HepG2 (cell line): ENCODE data around the gene DDX17. TPM values are rescaled to one million over a fixed set of nuclear protein-coding genes. Genes with fewer than 3 reads are reported as not detected.

Experiments used
- HHEX ChIP-seq: IDR thresholded peaks from 2 replicates; pipeline ENCODE4 v1.6.1; 2016; ENCODE audit warnings: control low read depth
- HOXA3 ChIP-seq: sonication (generic); formaldehyde crosslinking; IDR thresholded peaks from 2 replicates; pipeline ENCODE4 v1.5.0; 2020; ENCODE audit warnings: missing genetic modification reagents
- HOXA9 ChIP-seq: sonication (generic); formaldehyde crosslinking; IDR thresholded peaks from 2 replicates; pipeline ENCODE4 v1.8.1; 2022; ENCODE audit warnings: missing genetic modification reagents, mild to moderate bottlenecking, moderate library complexity, borderline replicate concordance
- JUNB ChIP-seq: sonication (generic); formaldehyde crosslinking; IDR thresholded peaks from 2 replicates; pipeline ENCODE4 v1.8.0; 2022; ENCODE audit warnings: missing genetic modification reagents, mild to moderate bottlenecking, borderline replicate concordance
- PAF1 ChIP-seq: IDR thresholded peaks from 2 replicates; pipeline ENCODE4 v1.6.1; 2016; ENCODE audit warnings: missing genetic modification reagents, missing compliant biosample characterization
- ZBTB38 ChIP-seq: sonication (generic); formaldehyde crosslinking; IDR thresholded peaks from 2 replicates; pipeline ENCODE4 v1.5.1; 2020; ENCODE audit warnings: mild to moderate bottlenecking, missing genetic modification reagents
- ZKSCAN1 ChIP-seq: fragments of 150-350 bp; IDR thresholded peaks from 2 replicates; pipeline ENCODE4 v1.6.1; 2014; ENCODE audit warnings: low read length
- ZNF17 ChIP-seq: sonication (generic); formaldehyde crosslinking; IDR thresholded peaks from 2 replicates; pipeline ENCODE4 v1.5.0; 2020; ENCODE audit warnings: mild to moderate bottlenecking, missing genetic modification reagents
- ZNF747 ChIP-seq: sonication (generic); formaldehyde crosslinking; IDR thresholded peaks from 2 replicates; pipeline ENCODE4 v1.8.1; 2023; ENCODE audit warnings: missing genetic modification reagents, mild to moderate bottlenecking, borderline replicate concordance
- polyA plus RNA-seq, 8 experiments: library from polyadenylated mRNA; depleted of rRNA in 3 of 8; stranded (reverse) in 7 of 8; unstranded in 1 of 8; fragments of >200 nt; fragmentation: Illumina TruSeq in 4 of 8; extraction: Trizol in 4 of 8; gene quantifications; 2 replicates each; pipeline versions ENCODE4 v1.2.1 to v1.2.3, GENCODE V29; 2011 to 2016; ENCODE audit warnings: low read depth in 4 of 8, missing spikeins in 1 of 8, mixed read lengths in 1 of 8; ENCODE audit not compliant: insufficient read depth in 1 of 8
- total RNA-seq, 5 experiments: library from RNA; depleted of rRNA; stranded (reverse); fragments of >200 nt; fragmentation: Illumina TruSeq; extraction: Trizol; gene quantifications; 2 replicates each; pipeline ENCODE4 v1.2.3, GENCODE V29; 2016; ENCODE audit warnings: low read depth in 1 of 5
- TF ChIP-seq, protein P1 (sequence below): sonication (generic); formaldehyde crosslinking; IDR thresholded peaks from 2 replicates; pipeline ENCODE4 v1.4.0; 2020; ENCODE audit warnings: mild to moderate bottlenecking, missing genetic modification reagents
- TF ChIP-seq, protein P2 (sequence below): sonication (generic); formaldehyde crosslinking; IDR thresholded peaks from 2 replicates; pipeline ENCODE4 v1.9.0; 2021; ENCODE audit warnings: missing genetic modification reagents, borderline replicate concordance
- TF ChIP-seq, protein P3 (sequence below): sonication (generic); formaldehyde crosslinking; IDR thresholded peaks from 2 replicates; pipeline ENCODE4 v1.8.1; 2023; ENCODE audit warnings: missing genetic modification reagents, inconsistent platforms, borderline replicate concordance
- TF ChIP-seq, protein P4 (sequence below): sonication (generic); formaldehyde crosslinking; IDR thresholded peaks from 2 replicates; pipeline ENCODE4 v1.4.0; 2020; ENCODE audit warnings: missing genetic modification reagents
- TF ChIP-seq, protein P5 (sequence below), 2 experiments: fragments of 450-650 bp in 1 of 2; sonication (generic) in 1 of 2; formaldehyde crosslinking; IDR thresholded peaks; 2 replicates each; pipeline versions ENCODE4 v1.5.0 to v1.8.0; 2020 to 2022; ENCODE audit warnings: mild to moderate bottlenecking in 1 of 2, missing genetic modification reagents in 1 of 2
- TF ChIP-seq, protein P6 (sequence below): sonication (generic); formaldehyde crosslinking; IDR thresholded peaks from 2 replicates; pipeline ENCODE4 v1.4.0; 2020; ENCODE audit warnings: missing genetic modification reagents, mild to moderate bottlenecking, borderline replicate concordance

Gene DDX17
- total and polyA plus RNA-seq, 2 of the 13 experiments (the other 11 are each of a cell fraction or from before 2014, with no cell fraction given): 238 to 344 TPM

DNA sequence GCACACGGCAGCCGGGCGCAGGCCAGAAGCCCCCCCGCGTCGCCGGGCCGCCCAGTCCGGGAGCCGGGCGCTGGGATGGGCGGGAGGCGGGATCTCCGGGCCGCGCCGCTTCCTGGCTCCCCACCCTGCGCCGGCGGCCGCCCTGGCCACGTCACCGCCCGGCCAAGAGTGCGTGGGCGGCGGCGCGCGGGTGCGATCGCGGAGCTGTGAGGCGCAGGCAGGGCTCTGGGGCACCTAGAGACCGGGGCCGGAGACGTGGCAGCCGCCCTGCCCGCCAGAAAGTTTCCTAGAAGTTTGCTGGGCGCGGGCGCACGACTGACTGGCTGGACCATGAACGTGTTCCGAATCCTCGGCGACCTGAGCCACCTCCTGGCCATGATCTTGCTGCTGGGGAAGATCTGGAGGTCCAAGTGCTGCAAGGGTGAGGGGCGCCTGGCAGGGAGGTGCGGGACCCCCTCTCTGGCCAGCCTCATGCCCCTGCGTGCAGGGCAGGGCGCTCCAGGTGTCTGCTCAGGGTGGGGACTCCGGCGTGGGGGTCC lies 38.1 kb downstream of the DDX17 start, which contains the start of gene KDELR3 (continued):
- TF ChIP-seq, protein P1, sequence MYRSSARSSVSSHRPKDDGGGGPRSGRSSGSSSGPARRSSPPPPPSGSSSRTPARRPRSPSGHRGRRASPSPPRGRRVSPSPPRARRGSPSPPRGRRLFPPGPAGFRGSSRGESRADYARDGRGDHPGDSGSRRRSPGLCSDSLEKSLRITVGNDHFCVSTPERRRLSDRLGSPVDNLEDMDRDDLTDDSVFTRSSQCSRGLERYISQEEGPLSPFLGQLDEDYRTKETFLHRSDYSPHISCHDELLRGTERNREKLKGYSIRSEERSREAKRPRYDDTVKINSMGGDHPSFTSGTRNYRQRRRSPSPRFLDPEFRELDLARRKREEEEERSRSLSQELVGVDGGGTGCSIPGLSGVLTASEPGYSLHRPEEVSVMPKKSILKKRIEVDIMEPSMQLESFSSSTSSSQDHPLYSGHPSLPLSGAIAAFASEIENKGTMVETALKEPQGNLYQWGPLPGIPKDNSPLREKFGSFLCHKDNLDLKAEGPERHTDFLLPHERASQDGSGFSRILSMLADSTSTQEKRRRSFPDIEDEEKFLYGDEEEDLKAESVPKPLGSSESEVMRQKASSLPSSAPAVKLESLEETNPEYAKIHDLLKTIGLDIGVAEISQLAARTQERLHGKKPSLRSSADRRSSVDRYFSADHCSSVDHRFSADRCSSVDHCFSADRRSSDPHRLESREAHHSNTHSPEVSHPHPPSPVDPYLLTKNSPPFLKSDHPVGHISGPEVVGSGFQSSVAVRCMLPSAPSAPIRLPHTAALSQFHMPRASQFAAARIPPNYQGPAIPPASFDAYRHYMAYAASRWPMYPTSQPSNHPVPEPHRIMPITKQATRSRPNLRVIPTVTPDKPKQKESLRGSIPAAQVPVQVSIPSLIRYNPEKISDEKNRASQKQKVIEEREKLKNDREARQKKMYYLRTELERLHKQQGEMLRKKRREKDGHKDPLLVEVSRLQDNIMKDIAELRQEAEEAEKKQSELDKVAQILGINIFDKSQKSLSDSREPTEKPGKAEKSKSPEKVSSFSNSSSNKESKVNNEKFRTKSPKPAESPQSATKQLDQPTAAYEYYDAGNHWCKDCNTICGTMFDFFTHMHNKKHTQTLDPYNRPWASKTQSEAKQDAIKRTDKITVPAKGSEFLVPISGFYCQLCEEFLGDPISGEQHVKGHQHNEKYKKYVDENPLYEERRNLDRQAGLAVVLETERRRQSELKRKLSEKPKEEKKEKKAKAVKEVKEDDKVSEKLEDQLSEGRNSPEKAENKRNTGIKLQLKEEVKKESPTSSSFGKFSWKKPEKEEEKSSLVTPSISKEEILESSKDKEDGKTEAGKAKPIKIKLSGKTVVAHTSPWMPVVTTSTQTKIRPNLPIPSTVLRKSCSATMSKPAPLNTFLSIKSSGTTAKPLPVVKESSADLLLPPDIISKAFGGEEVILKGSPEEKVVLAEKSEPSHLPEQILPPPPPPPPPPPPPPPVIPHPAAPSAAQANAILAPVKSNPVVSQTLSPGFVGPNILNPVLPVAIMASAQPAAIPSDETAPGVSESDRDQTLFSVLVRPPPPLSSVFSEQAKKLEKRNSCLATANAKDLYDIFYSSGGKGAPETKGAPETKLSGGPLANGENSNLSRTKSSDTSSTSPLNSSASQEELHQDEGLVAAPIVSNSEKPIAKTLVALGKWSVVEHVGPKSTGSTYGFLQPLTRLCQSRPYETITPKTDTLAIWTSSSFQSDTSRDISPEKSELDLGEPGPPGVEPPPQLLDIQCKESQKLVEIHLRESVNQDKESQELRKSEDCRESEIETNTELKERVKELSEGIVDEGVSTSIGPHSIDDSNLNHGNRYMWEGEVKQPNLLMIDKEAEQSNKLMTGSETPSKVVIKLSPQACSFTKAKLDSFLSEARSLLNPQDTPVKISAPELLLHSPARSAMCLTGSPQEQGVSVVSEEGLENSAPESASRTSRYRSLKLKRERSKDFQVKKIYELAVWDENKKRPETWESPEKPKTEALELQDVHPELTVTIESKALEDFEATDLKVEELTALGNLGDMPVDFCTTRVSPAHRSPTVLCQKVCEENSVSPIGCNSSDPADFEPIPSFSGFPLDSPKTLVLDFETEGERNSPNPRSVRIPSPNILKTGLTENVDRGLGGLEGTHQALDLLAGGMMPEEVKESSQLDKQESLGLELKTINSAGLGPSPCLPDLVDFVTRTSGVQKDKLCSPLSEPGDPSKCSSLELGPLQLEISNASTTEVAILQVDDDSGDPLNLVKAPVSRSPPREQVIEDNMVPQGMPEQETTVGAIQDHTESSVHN (CRISPR knock-in tag): no peak
- TF ChIP-seq ZKSCAN1: no peak
- TF ChIP-seq HHEX (CRISPR knock-in tag): no peak
- TF ChIP-seq, protein P2, sequence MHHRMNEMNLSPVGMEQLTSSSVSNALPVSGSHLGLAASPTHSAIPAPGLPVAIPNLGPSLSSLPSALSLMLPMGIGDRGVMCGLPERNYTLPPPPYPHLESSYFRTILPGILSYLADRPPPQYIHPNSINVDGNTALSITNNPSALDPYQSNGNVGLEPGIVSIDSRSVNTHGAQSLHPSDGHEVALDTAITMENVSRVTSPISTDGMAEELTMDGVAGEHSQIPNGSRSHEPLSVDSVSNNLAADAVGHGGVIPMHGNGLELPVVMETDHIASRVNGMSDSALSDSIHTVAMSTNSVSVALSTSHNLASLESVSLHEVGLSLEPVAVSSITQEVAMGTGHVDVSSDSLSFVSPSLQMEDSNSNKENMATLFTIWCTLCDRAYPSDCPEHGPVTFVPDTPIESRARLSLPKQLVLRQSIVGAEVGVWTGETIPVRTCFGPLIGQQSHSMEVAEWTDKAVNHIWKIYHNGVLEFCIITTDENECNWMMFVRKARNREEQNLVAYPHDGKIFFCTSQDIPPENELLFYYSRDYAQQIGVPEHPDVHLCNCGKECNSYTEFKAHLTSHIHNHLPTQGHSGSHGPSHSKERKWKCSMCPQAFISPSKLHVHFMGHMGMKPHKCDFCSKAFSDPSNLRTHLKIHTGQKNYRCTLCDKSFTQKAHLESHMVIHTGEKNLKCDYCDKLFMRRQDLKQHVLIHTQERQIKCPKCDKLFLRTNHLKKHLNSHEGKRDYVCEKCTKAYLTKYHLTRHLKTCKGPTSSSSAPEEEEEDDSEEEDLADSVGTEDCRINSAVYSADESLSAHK (CRISPR knock-in tag): no peak
- no peak for TF ChIP-seq JUNB (CRISPR knock-in tag)
- TF ChIP-seq, protein P3, sequence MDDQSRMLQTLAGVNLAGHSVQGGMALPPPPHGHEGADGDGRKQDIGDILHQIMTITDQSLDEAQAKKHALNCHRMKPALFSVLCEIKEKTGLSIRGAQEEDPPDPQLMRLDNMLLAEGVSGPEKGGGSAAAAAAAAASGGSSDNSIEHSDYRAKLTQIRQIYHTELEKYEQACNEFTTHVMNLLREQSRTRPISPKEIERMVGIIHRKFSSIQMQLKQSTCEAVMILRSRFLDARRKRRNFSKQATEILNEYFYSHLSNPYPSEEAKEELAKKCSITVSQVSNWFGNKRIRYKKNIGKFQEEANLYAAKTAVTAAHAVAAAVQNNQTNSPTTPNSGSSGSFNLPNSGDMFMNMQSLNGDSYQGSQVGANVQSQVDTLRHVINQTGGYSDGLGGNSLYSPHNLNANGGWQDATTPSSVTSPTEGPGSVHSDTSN (CRISPR knock-in tag): no peak
- TF ChIP-seq ZNF747 (CRISPR knock-in tag): no peak
- TF ChIP-seq PAF1 (CRISPR knock-in tag): no peak
- TF ChIP-seq, protein P4, sequence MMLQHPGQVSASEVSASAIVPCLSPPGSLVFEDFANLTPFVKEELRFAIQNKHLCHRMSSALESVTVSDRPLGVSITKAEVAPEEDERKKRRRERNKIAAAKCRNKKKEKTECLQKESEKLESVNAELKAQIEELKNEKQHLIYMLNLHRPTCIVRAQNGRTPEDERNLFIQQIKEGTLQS (CRISPR knock-in tag): 0 out of 2 replicates have a peak, but pooled peaks have one; percentile 14
- TF ChIP-seq HOXA3 (CRISPR knock-in tag): peak; percentile 75
- no peak for TF ChIP-seq HOXA9
- TF ChIP-seq ZBTB38: 0 out of 2 replicates have a peak, but pooled peaks have one; percentile 10
- TF ChIP-seq, protein P5, sequence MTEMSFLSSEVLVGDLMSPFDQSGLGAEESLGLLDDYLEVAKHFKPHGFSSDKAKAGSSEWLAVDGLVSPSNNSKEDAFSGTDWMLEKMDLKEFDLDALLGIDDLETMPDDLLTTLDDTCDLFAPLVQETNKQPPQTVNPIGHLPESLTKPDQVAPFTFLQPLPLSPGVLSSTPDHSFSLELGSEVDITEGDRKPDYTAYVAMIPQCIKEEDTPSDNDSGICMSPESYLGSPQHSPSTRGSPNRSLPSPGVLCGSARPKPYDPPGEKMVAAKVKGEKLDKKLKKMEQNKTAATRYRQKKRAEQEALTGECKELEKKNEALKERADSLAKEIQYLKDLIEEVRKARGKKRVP (CRISPR knock-in tag; IDR thresholded peaks at IDR 0.05): no peak
- TF ChIP-seq, protein P6, sequence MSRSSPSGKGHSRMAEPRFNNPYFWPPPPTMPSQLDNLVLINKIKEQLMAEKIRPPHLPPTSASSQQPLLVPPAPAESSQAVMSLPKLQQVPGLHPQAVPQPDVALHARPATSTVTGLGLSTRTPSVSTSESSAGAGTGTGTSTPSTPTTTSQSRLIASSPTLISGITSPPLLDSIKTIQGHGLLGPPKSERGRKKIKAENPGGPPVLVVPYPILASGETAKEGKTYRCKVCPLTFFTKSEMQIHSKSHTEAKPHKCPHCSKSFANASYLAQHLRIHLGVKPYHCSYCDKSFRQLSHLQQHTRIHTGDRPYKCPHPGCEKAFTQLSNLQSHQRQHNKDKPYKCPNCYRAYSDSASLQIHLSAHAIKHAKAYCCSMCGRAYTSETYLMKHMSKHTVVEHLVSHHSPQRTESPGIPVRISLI (CRISPR knock-in tag): no peak
- no peak for TF ChIP-seq ZNF17 (CRISPR knock-in tag)
